Activated CD8-positive, alpha-beta memory T cell treated with anti-CD3 and anti-CD28 coated beads for 1 hour (primary cell): ENCODE data around the gene LDLRAP1.
"Not testable (repeated sequence)": the region's sequence is repeated elsewhere in the genome, so short reads cannot be mapped to it uniquely, and the experiment has no call there.

Experiments
- DNase-seq, 2 donors: peaks; one replicate each; pipeline ENCODE4 v3.0.0-alpha.2; 2020; ENCODE audit warnings: low read depth in 1 of 2; ENCODE audit errors: extremely low read depth in 1 of 2

Gene LDLRAP1

GRCh38 chr1:25572708-25573590 is 29.5 kb downstream of the LDLRAP1 start:
- DNase-seq, result peak in 1 of 2 donors; percentile 25

DNA sequence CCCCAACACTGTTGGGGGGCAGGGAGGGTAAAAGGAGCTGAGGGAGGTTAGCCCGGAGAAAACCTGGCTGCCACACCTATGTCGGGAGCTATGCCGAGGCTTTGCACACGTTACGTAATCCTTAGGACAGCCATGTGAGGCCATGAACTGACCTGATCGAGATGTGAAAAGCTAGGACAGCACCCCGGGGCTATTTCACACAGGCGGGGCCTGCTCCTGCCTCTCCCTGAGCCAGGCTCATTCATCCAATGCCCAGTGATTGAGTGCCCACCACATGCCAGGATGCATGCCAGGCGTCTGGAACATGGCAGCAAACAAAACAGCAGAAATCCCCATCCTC is 30.2 kb downstream of the LDLRAP1 start:
- no peak for DNase-seq

- DNase-seq, result no peak
Measured at GRCh38 chr1:25573961-25574360, 30.6 kb downstream of the LDLRAP1 start.

- DNase-seq, result no peak
Measured at GRCh38 chr1:25575191-25575590, 31.8 kb downstream of the LDLRAP1 start.

DNA sequence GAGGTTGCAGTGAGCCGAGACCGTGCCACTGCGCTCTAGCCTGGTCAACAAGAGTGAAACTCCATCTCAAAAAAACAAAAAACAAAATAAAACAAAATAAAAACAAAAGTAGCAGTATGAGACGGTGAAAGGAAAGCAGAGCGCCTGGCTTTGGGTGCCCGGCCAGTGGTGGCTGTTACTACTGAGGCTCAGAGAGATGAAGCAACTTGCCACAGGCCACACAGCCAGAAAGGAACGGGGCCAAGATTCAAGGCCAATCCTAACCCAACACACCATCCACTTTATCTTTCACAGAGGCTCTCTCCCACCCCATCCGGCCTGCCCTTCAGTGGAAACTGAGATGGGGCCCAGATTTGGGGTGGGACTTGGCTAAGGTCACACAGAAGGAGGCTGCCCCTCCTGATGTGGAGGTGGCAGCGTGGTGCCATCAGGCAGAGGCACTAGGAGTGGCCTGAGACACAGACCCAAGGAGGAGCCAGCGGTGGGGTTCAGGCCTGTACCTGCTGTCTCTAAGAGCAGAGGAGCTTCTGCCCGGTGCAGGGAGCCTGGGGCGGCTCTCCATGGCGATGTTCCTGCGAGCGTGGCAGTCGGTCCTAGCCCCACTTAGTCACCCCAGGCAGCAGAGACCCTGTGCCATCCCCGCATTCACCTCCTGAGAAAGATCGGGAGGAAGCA is 33.2 kb downstream of the LDLRAP1 start:
- no peak for DNase-seq

DNA sequence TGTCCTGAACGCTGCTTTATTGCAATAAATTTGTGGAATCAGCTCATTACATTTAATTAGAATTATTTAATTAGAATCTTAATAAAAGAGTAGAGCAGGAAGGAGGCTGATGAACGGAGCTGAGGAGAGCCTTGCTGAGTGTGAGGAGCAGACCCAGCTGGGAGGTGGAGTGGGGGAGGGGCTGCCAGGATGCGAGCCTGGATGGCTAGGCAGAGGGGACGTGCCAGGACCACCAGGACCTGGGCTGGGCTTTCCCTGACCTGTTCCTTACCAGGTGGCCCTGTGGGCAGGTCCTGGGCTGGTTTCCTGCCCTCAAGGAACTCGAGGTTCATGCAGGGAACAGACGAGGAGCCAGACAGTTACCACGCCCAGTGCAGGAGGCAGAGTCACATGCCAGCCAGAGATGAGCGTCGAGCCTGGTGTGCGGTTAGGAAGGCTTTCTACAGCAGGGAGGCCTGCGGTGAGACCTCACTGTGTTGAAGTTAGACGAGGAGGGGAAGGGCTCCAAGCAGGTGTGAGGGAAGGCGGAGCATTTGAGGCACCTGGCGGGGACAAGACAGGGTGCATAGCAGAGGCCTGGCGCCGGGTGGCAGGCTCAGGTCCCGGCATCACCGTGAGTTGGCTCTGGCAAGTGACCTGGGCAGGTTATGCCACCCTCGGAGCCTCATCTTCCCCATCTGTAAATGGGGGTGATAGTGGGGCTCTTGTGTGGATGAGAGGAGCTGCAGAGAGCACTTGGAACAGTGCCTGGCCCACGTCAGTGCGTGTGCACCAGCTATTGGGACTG is 33.9 kb downstream of the LDLRAP1 start:
- no peak for DNase-seq

DNA sequence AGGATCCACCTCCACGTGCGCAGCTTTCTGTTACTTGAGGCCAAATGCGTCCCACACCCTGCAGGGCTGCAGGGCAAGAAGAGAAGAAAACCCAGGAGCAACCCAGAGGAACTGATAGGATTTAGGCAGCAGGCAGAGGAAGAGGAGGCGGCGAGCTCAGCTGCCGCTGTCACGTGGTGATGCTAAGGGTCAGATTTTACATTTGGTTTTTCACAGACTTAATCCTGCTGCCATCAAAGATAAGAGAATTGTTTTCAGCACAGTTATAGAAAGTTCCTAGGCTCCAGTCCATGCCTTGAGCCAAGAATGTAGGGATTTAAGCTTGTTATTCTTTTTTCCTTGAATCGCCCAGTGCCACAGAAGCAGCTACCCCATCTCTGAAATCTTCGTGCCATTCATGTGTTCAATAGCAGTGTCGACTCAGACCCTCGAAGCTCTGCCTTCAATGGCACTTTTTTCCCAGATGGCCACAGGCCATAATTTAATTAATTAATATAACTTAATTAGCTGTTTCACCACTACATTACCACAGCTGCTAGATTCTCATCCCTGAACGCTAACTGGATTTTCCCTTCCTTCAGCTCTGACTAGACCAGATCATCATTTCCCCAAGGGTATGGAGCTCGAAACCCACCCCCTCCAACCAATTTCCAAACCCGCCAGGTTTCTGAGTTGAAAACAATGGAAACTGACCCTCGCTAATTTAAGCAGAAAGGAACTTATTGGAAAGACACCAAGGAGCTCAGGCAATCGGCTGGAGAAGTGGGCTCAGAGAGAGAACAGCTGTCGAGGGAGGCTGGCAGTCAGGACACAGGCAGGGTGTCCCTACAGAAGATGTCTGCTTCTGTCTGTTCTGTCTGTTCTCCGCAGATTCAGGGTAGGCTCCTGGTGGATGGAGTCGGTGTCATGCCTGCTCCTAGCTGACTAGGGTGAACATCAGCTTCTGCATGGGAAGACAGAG is 36.2 kb downstream of the LDLRAP1 start:
- no peak for DNase-seq

DNA sequence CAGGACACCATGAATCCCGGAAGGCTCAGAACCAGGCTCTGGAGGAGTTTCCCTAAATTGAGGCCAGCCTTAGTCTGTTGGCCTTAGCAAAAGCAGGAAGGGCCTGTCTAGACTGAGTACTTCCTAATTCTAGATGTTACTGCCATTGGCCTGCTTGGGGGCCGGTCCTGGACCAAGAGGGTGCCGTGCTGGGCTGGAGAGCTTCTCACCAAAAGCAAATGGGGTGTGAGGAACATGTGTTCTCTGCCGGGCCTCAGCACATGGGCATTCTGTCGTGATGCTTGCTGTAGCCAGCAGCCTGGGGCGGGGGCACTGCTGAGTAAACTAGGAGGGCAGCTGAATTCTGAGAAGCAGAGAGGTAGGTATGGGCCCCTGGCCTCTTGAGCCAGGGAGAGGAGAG is 37.5 kb downstream of the LDLRAP1 start:
- DNase-seq, result no peak

GRCh38 chr1:25581764-25582163 is 38.4 kb downstream of the LDLRAP1 start:
- DNase-seq, result no peak

GRCh38 chr1:25583519-25584370 is 40.3 kb downstream of the LDLRAP1 start:
- no peak for DNase-seq

DNA sequence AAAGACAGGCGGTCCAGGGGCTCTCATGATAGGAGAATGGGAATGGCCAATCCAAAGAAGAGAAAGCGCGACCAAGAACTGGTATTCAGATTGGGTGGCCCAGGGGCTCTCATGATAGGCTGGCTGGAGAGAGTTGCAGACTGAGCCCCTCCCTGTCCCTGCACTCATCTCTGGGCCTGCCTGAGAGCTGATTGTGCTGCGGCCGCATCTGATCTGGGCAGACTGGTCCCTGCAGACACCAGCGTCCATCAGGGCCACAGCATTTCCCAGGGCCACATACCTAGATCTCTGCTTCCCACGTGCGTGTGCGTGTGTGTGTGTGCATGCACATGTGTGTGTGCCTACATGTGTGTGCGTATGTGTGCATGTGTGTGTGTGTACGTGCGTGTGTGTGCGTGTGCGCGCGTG is 42.8 kb downstream of the LDLRAP1 start:
- no peak for DNase-seq

GRCh38 chr1:25587290-25587689 is 43.9 kb downstream of the LDLRAP1 start:
- DNase-seq, result no peak

- DNase-seq, result not testable (repeated sequence)
Measured at GRCh38 chr1:25588224-25588623, 44.8 kb downstream of the LDLRAP1 start.

DNA sequence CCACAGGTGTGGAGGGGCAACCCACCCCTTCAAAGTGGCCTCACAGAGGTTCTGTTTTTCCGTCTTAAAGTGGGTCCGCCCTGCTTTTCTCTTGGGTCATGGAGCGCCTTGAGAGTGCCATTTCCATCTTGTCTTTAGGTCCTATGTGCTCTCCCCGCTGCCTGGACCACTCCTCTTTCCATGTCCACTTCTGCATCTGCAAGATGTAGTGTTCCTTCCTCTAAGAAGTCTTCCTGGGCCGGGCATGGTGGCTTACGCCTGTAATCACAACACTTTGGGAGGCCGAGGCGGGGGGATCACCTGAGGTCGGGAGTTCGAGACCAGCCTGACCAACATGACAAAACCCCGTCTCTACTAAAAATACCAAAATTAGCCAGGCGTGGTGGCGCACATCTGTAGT is 45.4 kb downstream of the LDLRAP1 start:
- not testable (repeated sequence) for DNase-seq

- DNase-seq, result no peak
Measured at GRCh38 chr1:25590096-25590824, 46.9 kb downstream of the LDLRAP1 start.

GRCh38 chr1:25593861-25594260 is 50.5 kb downstream of the LDLRAP1 start:
- no peak for DNase-seq

DNA sequence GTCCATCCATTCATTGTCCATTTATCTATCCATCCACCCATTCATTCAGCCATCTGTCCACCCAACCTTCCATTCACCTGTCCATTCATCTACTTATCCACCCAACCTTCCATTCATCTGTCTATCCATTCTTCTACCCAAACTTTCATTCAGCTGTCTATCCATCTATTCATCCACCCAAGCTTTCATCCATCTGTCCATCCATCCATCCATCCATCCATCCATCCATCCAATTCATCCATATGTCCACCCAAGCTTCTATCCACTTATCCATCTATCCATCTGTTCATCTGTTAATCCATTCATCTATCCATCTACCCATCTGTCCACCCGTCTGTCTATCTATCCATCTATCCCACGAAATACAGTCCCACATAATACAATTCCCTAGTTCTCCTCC is 51.6 kb downstream of the LDLRAP1 start:
- no peak for DNase-seq

GRCh38 chr1:25596641-25597040 is 53.2 kb downstream of the LDLRAP1 start:
- DNase-seq, result not testable (repeated sequence)

DNA sequence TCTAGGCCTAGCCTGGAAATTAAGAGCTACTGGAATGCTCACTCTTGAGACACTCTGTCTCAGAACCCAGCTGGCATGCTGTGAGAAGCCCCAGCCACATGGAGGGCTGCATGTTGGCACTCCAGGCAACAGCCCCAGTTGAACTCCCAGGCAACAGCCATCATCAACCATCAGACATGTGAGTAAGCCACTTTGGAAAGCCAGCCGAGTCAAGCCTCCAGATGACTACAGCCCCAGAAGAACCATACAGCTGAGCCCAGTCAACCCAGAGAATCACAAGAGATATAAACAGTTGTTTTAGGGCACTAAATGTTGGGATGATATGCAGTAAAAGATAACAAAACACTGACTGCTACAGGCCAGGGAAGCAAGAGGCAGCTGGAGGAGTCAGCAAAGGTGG is 55.5 kb downstream of the LDLRAP1 start:
- no peak for DNase-seq
